Breast epithelium (tissue), 3 donors: ENCODE measurements around the gene BAZ2B.

Experiments
- CTCF ChIP-seq, 3 donors: fragments of 450-650 bp; IDR thresholded peaks; one replicate each; pipeline ENCODE4 v1.5.1; 2016 to 2017; ENCODE audit warnings: antibody characterized with exemption in 3 of 3, mild to moderate bottlenecking in 3 of 3, moderate library complexity in 3 of 3
- POLR2A ChIP-seq: fragments of 450-650 bp; IDR thresholded peaks from one replicate; pipeline ENCODE4 v1.6.1; 2016; ENCODE audit warnings: antibody characterized with exemption, mild to moderate bottlenecking, moderate library complexity
- POLR2AphosphoS5 ChIP-seq, 3 donors: sonication (generic); formaldehyde crosslinking; IDR thresholded peaks; one replicate each; pipeline ENCODE4 v1.6.1; 2017; ENCODE audit warnings: antibody characterized with exemption in 3 of 3

- TF ChIP-seq CTCF (IDR thresholded peaks at IDR 0.05) (no peak), POLR2AphosphoS5 (IDR thresholded peaks at IDR 0.05) (no peak), POLR2A (no peak)
Observed at GRCh38 chr2:159614534-159615366, 1.6 kb downstream of the BAZ2B start.
